PC-3 (cell line): ENCODE data around the gene CNTNAP2. TPM values are rescaled to one million over a fixed set of nuclear protein-coding genes. Genes with fewer than 3 reads are reported as not detected.

ENCODE experiments used
- ATAC-seq: fragments of 200-7000 bp; cut with Tn5 transposase; 2 replicates; pipeline ENCODE4 v1.9.1; 2020; ENCODE audit warnings: mild to moderate bottlenecking, moderate library complexity
- BruUV-seq: library from RNA; stranded (reverse); fragments of 400-500 nt; replicated peaks from 2 replicates; lab custom pipeline; 2021; lab: Mats Ljungman, UMichigan
- CTCF ChIA-PET: fragments of 300-600 bp; sonication (Branson Sonifier 250); formaldehyde crosslinking; loops from one replicate; lab custom pipeline; 2022; ENCODE audit warnings: antibody characterized with exemption; lab: Charles Lee
- POLR2A ChIA-PET: fragments of 300-600 bp; sonication (Branson Sonifier 250); formaldehyde crosslinking; loops from one replicate; lab custom pipeline; 2022; ENCODE audit warnings: antibody characterized with exemption; ENCODE audit not compliant: unreplicated experiment; lab: Charles Lee
- DNase-seq: peaks from one replicate; pipeline ENCODE4 v3.0.0-alpha.2; 2015
- H2AFZ ChIP-seq: fragments of 300-600 bp; sonication (generic); 2 replicates; pipeline ENCODE4 v1.6.0; 2016; ENCODE audit warnings: antibody characterized with exemption, low read length
- H3F3A ChIP-seq: fragments of 300-600 bp; sonication (generic); one replicate; pipeline ENCODE4 v1.6.0; 2017; ENCODE audit warnings: antibody characterized with exemption, low read length, control low read depth, mild to moderate bottlenecking; ENCODE audit not compliant: unreplicated experiment
- H3K27ac ChIP-seq: fragments of 300-600 bp; sonication (generic); 2 replicates; pipeline ENCODE4 v1.5.1; 2016; ENCODE audit warnings: mild to moderate bottlenecking, low read length
- H3K27me3 ChIP-seq: fragments of 300-600 bp; sonication (generic); 2 replicates; pipeline ENCODE4 v1.6.1; 2016; ENCODE audit warnings: low read length, mixed read lengths
- H3K36me3 ChIP-seq: fragments of 300-600 bp; sonication (generic); 2 replicates; pipeline ENCODE4 v1.6.1; 2016; ENCODE audit warnings: low read depth, mixed run types, low read length, mixed read lengths
- H3K4me1 ChIP-seq: fragments of 300-600 bp; sonication (generic); 2 replicates; pipeline ENCODE4 v1.5.1; 2016; ENCODE audit warnings: low read length; ENCODE audit not compliant: insufficient read depth
- H3K4me2 ChIP-seq: fragments of 300-600 bp; sonication (generic); 2 replicates; pipeline ENCODE4 v1.6.0; 2016; ENCODE audit warnings: low read length
- H3K4me3 ChIP-seq: fragments of 300-600 bp; sonication (generic); 2 replicates; pipeline ENCODE4 v1.5.1; 2016; ENCODE audit warnings: mild to moderate bottlenecking, low read length, mixed read lengths
- H3K79me2 ChIP-seq: fragments of 300-600 bp; sonication (generic); 2 replicates; pipeline ENCODE4 v1.6.1; 2017; ENCODE audit warnings: low read length, mixed read lengths
- H3K9ac ChIP-seq: fragments of 300-600 bp; sonication (generic); 2 replicates; pipeline ENCODE4 v1.6.0; 2016; ENCODE audit warnings: mild to moderate bottlenecking, low read length
- H3K9me2 ChIP-seq: fragments of 300-600 bp; sonication (generic); replicated peaks from 2 replicates; pipeline ENCODE4 v1.6.1; 2016; ENCODE audit warnings: mixed run types, low read length, mixed read lengths
- H3K9me3 ChIP-seq: fragments of 300-600 bp; sonication (generic); 2 replicates; pipeline ENCODE4 v1.6.1; 2016; ENCODE audit warnings: low read length, mixed read lengths
- H4K20me1 ChIP-seq: fragments of 300-600 bp; sonication (generic); 2 replicates; pipeline ENCODE4 v1.6.1; 2016; ENCODE audit warnings: low read length, mixed read lengths
- EZH2 ChIP-seq: fragments of 300-600 bp; sonication (generic); IDR thresholded peaks from one replicate; pipeline ENCODE4 v1.6.1; 2017; ENCODE audit warnings: antibody characterized with exemption, mild to moderate bottlenecking, low read length; ENCODE audit not compliant: unreplicated experiment
- EZH2phosphoT487 ChIP-seq: fragments of 300-600 bp; sonication (generic); IDR thresholded peaks from 2 replicates; pipeline ENCODE4 v1.6.1; 2018; ENCODE audit warnings: mild to moderate bottlenecking, antibody characterized with exemption, low read length, borderline replicate concordance
- intact Hi-C: fragments of 100-400 bp; cut with micrococcal nuclease; formaldehyde crosslinking; loops from 2 replicates; pipeline ENCODE4 v1.9.0; 2023
- total RNA-seq: library from RNA; depleted of rRNA; stranded (reverse); fragments of >200 nt; gene quantifications from 2 replicates; pipeline ENCODE4 v1.2.3, GENCODE V29; 2014
- TF ChIP-seq, protein P1 (sequence below): fragments of 300-600 bp; sonication (generic); conservative IDR thresholded peaks from 2 replicates; pipeline ENCODE4 v1.5.1; 2017; ENCODE audit warnings: antibody characterized with exemption, low read depth, mild to moderate bottlenecking, low read length

CNTNAP2 gene
- total RNA-seq, 1 experiment from 2014 or later: 1.5 TPM

DNA sequence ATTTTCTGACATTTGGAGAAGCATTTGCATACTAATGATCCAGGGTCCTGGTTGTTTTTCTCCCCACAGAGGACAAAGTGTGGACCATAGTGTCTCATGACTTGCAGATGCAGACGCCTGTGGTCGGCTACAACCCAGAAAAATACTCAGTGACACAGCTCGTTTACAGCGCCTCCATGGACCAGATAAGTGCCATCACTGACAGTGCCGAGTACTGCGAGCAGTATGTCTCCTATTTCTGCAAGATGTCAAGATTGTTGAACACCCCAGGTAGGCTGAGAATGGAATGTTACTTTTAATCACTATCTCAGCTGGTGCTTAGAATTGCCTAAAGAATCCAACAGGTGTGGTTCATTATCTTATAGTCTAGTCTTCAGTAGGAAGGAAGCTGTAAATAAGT is 1522.4 kb downstream of the CNTNAP2 start:
- no TSS peak for BruUV-seq
- H3F3A ChIP-seq: no peaks in the 10 kb centered on the region
- H3K9ac ChIP-seq: no peak overlapping the region
- ChIA-PET POLR2A (no interaction called here), CTCF (no interaction called here)
- H3K36me3 ChIP-seq: no peaks in the 10 kb centered on the region
- H3K4me1 ChIP-seq: peaks cover 10% of the 10 kb centered on the region
- ATAC-seq (no peak), DNase-seq (no peak)
- TF ChIP-seq EZH2: no peak
- no peak for TF ChIP-seq EZH2phosphoT487
- TF ChIP-seq, protein P1, sequence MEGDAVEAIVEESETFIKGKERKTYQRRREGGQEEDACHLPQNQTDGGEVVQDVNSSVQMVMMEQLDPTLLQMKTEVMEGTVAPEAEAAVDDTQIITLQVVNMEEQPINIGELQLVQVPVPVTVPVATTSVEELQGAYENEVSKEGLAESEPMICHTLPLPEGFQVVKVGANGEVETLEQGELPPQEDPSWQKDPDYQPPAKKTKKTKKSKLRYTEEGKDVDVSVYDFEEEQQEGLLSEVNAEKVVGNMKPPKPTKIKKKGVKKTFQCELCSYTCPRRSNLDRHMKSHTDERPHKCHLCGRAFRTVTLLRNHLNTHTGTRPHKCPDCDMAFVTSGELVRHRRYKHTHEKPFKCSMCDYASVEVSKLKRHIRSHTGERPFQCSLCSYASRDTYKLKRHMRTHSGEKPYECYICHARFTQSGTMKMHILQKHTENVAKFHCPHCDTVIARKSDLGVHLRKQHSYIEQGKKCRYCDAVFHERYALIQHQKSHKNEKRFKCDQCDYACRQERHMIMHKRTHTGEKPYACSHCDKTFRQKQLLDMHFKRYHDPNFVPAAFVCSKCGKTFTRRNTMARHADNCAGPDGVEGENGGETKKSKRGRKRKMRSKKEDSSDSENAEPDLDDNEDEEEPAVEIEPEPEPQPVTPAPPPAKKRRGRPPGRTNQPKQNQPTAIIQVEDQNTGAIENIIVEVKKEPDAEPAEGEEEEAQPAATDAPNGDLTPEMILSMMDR: no peak
- H3K9me2 ChIP-seq: no peaks in the 10 kb centered on the region
- no peaks in the 10 kb centered on the region for H3K9me3 ChIP-seq
- no peak overlapping the region for H3K4me2 ChIP-seq
- H3K79me2 ChIP-seq: no peaks in the 10 kb centered on the region
- H3K27me3 ChIP-seq: no peaks in the 10 kb centered on the region
- no peaks in the 10 kb centered on the region for H4K20me1 ChIP-seq
- no peak overlapping the region for H2AFZ ChIP-seq
- H3K27ac ChIP-seq: no peak overlapping the region
- no peak overlapping the region for H3K4me3 ChIP-seq
- intact Hi-C loops: no loop called here

DNA sequence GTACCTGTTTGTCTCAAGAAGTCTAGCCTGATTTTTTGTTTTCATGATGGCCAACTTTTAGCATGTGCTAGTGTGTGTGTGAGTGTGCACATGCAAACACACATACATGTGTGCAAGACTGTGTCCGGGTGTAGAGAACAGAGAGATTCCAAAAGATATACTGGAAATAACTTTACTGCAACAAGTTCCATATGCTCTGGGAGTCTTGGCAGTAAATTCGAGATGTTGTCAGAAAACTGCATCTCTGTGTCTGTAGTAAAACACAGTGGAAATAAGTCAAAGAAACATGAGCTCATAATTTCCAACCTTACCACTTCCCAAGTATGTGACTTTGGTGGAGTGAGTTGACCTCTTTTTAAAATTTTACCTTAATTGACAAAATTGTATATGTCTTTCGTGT is 1523.2 kb downstream of the CNTNAP2 start:
- Histone ChIP-seq H3K27me3 (no peaks in the 10 kb centered on the region), H3K4me2 (no peak overlapping the region), H3K9me2 (no peaks in the 10 kb centered on the region), H3K79me2 (no peaks in the 10 kb centered on the region), H3K4me3 (no peak overlapping the region), H3F3A (no peaks in the 10 kb centered on the region), H3K4me1 (peaks cover 10% of the 10 kb centered on the region), H3K27ac (no peak overlapping the region), H3K36me3 (no peaks in the 10 kb centered on the region), H4K20me1 (no peaks in the 10 kb centered on the region), H2AFZ (no peak overlapping the region), H3K9ac (no peak overlapping the region), H3K9me3 (no peaks in the 10 kb centered on the region)
- BruUV-seq: no TSS peak
- no peak for TF ChIP-seq EZH2
- no peak for TF ChIP-seq EZH2phosphoT487
- TF ChIP-seq, protein P1: no peak
- DNase-seq (no peak), ATAC-seq (no peak)
- POLR2A ChIA-PET: no interaction called here
- intact Hi-C loops: no loop called here
- CTCF ChIA-PET: no interaction called here

DNA sequence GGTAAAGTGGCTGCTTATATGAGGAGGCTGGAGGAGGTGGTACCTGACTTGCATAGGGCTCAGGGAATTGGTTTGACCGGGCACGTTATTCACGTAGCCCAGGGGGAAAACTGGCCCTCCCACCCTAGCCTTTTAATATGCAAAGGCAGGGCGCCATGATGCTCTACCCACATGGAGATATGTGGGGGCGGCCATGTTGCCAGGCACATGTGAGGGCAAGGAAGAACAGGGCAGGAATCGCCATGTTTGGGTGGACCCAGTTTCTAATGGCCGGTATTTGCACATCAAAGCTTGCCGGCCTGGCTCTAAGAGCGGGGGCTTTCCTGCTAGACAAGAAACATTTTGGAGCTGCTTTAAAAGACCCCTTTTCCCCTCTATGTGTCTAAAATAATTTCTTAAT is 1524.2 kb downstream of the CNTNAP2 start:
- ATAC-seq (no peak), DNase-seq (no peak)
- Histone ChIP-seq H2AFZ (no peak overlapping the region), H3K36me3 (no peaks in the 10 kb centered on the region), H3K9ac (no peak overlapping the region), H3K27me3 (no peaks in the 10 kb centered on the region), H3K9me2 (no peaks in the 10 kb centered on the region), H3K4me1 (peaks cover 3% of the 10 kb centered on the region), H3F3A (no peaks in the 10 kb centered on the region), H3K79me2 (no peaks in the 10 kb centered on the region), H3K4me2 (no peak overlapping the region), H3K4me3 (no peak overlapping the region), H3K27ac (no peak overlapping the region), H4K20me1 (no peaks in the 10 kb centered on the region), H3K9me3 (no peaks in the 10 kb centered on the region)
- BruUV-seq: no TSS peak
- intact Hi-C loops: no loop called here
- POLR2A ChIA-PET: no interaction called here
- TF ChIP-seq, protein P1: no peak
- TF ChIP-seq EZH2phosphoT487 (no peak), EZH2 (no peak)
- CTCF ChIA-PET: no interaction called here
